ENCODE data around the gene ANGEL2. TPM values are rescaled to one million over a fixed set of nuclear protein-coding genes. Genes with fewer than 3 reads are reported as not detected.

Gene ANGEL2
- total and polyA plus RNA-seq, 2 of the 4 experiments (the other 2 are of a cell fraction), result 13.4 to 44.1 TPM

GRCh38 chr1:212943393-212943710, 72.3 kb downstream of the ANGEL2 start:
- no peak overlapping the region for H3K4me3 ChIP-seq (ENCODE audit: insufficient read depth, low read depth, low read length)
- no peak overlapping the region for H3K27ac ChIP-seq (ENCODE audit: insufficient read depth, low read length)

More at GRCh38 chr1:212943393-212943710, 72.3 kb downstream of the ANGEL2 start:
- Histone ChIP-seq H2BK5ac (ENCODE audit: low read depth, low read length, poor library complexity, severe bottlenecking) (no peak overlapping the region), H3K18ac (ENCODE audit: low read depth, low read length) (no peak overlapping the region), H3K9me3 (ENCODE audit: control insufficient read depth, insufficient read depth, low read length) (peaks cover 9% of the 10 kb centered on the region), H2BK120ac (ENCODE audit: low read depth, low read length) (no peak overlapping the region), H3K14ac (replicated peaks; ENCODE audit: low read depth, low read length) (no peak overlapping the region), H4K5ac (ENCODE audit: low read depth, low read length) (no peak overlapping the region), H4K91ac (ENCODE audit: insufficient read depth, low read depth, low read length) (no peak overlapping the region), H3K4me2 (ENCODE audit: low read depth, low read length) (no peak overlapping the region), H3K4me1 (ENCODE audit: control insufficient read depth, insufficient read depth, low read length) (no peaks in the 10 kb centered on the region), H2BK20ac (ENCODE audit: low read depth, low read length) (no peak overlapping the region), H3K56ac (ENCODE audit: extremely low read depth, insufficient read depth, low read length) (no peak overlapping the region), H4K8ac (ENCODE audit: low read depth in 2 of 2, low read length in 2 of 2) (no peak overlapping the region), H2AFZ (replicated peaks; ENCODE audit: low read length, poor library complexity) (no peak overlapping the region), H3K36me3 (ENCODE audit: control insufficient read depth, insufficient read depth, low read length) (no peaks in the 10 kb centered on the region), H3K27me3 (ENCODE audit: control insufficient read depth, insufficient read depth, low read length) (peaks cover 2% of the 10 kb centered on the region; the same call in 1 of the 2 replicates), H2AK5ac (ENCODE audit: low read depth, low read length) (no peak overlapping the region), H3K9ac (ENCODE audit: low read depth, low read length) (no peak overlapping the region), H2BK15ac (ENCODE audit: low read depth, low read length) (no peak overlapping the region), H3K9me1 (ENCODE audit: insufficient read depth, low read length) (no peaks in the 10 kb centered on the region), H3K79me1 (ENCODE audit: low read depth in 1 of 2, low read length in 2 of 2) (no peaks in the 10 kb centered on the region), H3K4ac (ENCODE audit: low read depth, low read length) (no peak overlapping the region), H3K23ac (ENCODE audit: low read depth, low read length) (no peak overlapping the region), H2AK9ac (replicated peaks; ENCODE audit: low read depth, low read length, poor library complexity) (no peak overlapping the region), H4K20me1 (ENCODE audit: insufficient read depth, low read length) (no peaks in the 10 kb centered on the region)
- no TSS peak for BruUV-seq (replicated peaks)
- dilution Hi-C loops (cut with HindIII; ENCODE audit: low sequenced_read_pairs, unreplicated experiment), result no loop called here
- in situ Hi-C loops (cut with MboI; ENCODE audit: low sequenced_read_pairs), result no loop called here
- DNase-seq (no peak), ATAC-seq (ENCODE audit: low read depth) (no peak)
- ChIA-PET POLR2A (ENCODE audit: unreplicated experiment) (no interaction called here), CTCF (no interaction called here)
- intact Hi-C loops (cut with micrococcal nuclease), result no loop called here
- 67% methylated on average over 1 of the region's 4 CpGs; no CpG with 5 or more reads in 1 of the 2 experiments for WGBS, 2 experiments (ENCODE audit: extremely low coverage in 2 of 2, insufficient read length in 1 of 2)
- TF ChIP-seq CEBPB (IDR thresholded peaks at IDR 0.05; ENCODE audit: low read depth, low read length) (peak; percentile 47; the same call in 1 of the 2 replicates), POLR2A (IDR thresholded peaks at IDR 0.05; ENCODE audit: low read depth, low read length) (no peak), USF2 (IDR thresholded peaks at IDR 0.05; ENCODE audit: low read depth, low read length) (no peak)
